ENCODE measurements around the gene DNAH17.

DNAH17 gene

GRCh38 chr17:78493853-78494695 lies 83.1 kb downstream of the DNAH17 start:
- no peak for DNase-seq
- in situ Hi-C loops (cut with HindIII; ENCODE audit: low pct_ligation_motif_present, low pct_unique_long_range_greater_than_20kb, low sequenced_read_pairs): loop anchor here (25.0 kb wide), 1 partner anchor 218 kb away; no protein-coding TSS in a partner anchor

DNA sequence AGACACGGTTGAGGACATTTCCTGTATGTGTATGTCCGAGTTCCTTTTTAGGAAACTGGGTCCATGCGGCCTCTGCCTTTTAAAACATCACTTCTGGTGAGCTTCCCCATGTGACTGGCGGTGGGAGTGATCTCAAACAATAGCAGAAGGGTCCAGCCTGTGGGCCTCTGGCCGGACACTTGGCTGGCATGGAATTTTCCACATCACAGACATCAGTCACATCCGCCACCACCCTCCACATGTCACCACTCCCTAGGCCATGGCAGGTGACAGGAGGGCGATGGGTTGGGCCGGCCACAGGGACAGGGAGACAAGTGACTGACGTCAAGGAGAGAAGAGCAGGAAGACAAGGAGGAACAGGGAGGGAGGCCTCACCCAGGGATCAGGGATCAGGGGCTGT lies 83.7 kb downstream of the DNAH17 start:
- in situ Hi-C loops (cut with HindIII; ENCODE audit: low pct_ligation_motif_present, low pct_unique_long_range_greater_than_20kb, low sequenced_read_pairs): loop anchor here (25.0 kb wide), 1 partner anchor 219 kb away; no protein-coding TSS in a partner anchor
- no peak for DNase-seq

DNA sequence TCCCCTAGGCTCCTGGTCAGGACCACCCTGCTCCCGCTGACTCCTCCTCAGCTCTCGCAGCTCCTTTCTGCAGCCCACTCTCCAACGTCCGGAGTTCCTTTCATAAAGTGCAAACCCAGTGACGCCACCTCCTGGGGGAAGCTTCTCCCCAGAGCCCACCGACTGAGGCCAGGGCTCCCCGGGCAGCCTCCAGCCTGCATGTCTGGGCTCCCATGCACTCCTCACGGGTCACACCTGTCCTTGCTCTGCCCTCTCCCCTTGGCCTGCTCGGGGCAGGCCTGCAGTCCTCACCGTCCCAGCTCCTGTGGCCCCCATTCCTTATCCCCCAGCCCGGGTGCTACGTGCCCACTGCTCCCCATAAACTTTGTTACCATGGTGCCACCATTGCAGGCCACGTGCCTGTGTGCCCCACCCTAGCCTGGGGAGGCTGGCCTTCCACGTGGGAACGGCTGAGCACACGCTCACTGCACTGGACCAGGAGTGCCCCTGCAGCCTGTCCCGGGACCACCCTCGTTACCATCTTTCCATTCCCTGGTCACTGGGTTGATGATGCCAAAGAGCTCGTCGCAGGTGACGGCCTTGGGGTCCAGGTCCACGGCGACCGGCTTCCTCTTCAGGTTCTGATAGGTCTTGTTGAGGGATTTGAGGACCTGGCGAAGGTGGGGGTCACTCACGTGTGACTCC lies 84.9 kb downstream of the DNAH17 start:
- in situ Hi-C loops (cut with HindIII; ENCODE audit: low pct_ligation_motif_present, low pct_unique_long_range_greater_than_20kb, low sequenced_read_pairs): loop anchor here (25.0 kb wide), 1 partner anchor 220 kb away; no protein-coding TSS in a partner anchor

DNA sequence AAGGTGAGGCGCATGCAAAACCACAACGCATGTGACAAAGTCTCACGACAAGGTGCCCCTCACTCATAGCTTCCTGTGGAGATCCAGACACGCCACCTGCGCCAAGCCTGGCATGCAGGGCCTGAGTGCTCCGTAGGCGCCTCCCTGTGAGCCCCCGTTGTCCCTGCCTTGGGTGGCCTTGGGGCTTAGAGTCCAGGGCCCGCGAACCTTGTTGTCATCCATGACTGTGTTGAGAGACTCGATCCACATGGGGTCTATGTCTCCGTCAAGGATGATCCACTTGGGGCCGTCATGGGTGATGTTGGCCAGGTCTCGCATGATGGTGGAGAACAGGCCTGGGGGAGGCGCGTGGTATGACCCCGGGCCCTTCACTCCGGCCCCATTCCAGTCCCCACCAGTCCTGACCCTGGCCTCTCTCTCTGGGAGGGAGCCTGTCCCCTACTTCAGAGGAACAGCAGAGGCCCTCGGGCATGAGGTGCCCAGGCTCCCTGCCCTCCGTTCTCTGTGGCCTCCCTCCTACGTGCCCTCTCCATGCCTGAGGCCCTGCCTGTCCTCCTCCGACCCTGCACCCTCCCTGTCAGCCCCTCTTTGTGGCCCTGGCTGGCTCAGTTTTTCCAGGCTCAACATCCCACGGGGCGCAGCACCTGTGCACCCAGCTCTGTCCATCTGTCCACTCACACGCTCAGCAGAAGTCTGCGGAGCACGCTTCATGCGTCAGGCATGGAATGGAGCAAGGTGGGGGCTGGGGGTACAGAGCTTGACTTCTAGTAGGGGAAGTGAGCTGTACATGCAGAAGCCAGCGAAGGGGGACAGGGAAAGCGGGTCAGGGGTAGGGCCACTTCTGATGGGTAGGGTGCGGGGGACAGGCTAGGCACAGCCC lies 85.7 kb downstream of the DNAH17 start:
- in situ Hi-C loops (cut with HindIII; ENCODE audit: low pct_ligation_motif_present, low pct_unique_long_range_greater_than_20kb, low sequenced_read_pairs): loop anchor here (25.0 kb wide), 1 partner anchor 221 kb away; no protein-coding TSS in a partner anchor
- DNase-seq: no peak

More for the DNA sequence above, 84.9 kb downstream of the DNAH17 start:
- no peak for DNase-seq

GRCh38 chr17:78490673-78491072 lies 86.5 kb downstream of the DNAH17 start:
- DNase-seq: no peak
- in situ Hi-C loops (cut with HindIII; ENCODE audit: low pct_ligation_motif_present, low pct_unique_long_range_greater_than_20kb, low sequenced_read_pairs): loop anchor here (25.0 kb wide), 1 partner anchor 222 kb away; no protein-coding TSS in a partner anchor

DNA sequence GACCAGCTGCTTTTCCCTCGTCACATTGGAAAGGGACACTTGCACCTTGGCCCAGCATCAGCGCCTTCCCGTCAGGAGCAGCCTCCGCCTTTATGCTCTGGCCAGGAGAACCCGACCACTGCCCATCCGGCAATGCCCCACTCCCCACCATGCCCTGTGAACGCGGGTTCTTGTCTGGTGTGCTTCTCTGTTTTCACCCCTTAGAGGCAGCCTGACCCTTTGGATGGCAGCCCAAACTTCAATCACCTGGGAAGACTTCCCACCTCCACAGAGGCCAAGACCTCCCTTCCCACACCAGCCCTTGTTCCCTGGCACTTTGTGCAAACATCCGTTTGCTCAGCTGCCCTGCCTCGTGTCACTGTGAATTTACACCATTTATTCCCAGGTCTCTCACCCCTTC lies 87.0 kb downstream of the DNAH17 start:
- in situ Hi-C loops (cut with HindIII; ENCODE audit: low pct_ligation_motif_present, low pct_unique_long_range_greater_than_20kb, low sequenced_read_pairs): loop anchor here (25.0 kb wide), 1 partner anchor 222 kb away; no protein-coding TSS in a partner anchor
- DNase-seq: no peak

DNA sequence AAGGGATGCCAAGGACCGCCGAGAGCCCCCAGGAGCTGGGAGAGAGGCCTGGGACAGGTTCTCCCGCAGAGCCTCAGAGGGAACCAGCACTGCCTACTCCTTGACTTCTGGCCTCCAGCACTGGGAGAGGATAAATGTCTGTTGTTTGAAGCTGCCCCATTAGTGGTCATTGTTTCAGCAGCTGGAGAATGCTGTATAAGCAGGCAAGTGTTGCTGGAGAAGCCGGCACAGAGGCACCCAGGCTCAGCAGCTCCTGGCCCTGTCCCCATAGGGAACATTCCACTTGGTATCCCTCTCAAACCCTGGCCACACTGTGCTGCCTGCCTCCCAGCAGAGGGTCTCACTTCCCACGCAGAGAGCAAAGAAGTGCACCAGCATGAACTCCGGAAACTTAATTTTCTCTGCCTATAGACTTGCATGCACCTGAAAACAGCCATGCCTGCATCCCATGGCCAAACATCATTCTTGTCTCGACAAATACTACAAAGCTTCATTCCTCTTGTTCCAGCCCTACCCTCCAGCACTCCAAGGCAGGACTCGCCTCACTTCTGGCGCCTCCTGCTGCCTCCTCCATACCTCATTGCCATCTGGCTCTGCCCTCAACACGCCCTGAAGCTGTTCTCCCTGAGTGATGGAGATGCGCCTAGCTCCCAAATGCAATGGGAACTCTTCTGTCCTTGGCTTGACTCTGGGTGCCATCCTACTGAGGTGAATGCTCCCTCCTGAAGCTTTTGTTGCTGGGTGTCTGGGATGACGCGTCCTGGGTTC lies 88.1 kb downstream of the DNAH17 start:
- DNase-seq: no peak
- in situ Hi-C loops (cut with HindIII; ENCODE audit: low pct_ligation_motif_present, low pct_unique_long_range_greater_than_20kb, low sequenced_read_pairs): loop anchor here (25.0 kb wide), 1 partner anchor 223 kb away; no protein-coding TSS in a partner anchor

DNA sequence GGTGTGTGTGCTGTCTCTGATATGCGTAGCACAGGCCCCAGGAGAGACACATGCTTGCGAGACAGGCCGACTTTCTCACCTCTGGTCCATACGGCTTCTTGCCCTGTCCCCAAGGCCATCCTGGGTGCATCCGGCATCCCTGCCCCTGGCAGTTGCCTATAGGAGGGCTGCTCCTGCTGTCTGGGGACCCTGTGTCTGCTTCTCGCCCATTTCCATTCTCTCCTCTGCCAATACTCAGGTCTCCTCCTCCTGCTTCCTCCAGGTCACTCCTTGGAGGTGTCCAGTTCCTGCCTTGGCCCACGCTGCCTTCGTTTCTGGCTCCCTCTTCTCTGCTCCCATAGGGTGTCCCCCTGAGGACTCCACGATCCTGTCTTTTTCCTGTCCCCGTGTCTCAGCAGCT lies 89.0 kb downstream of the DNAH17 start:
- in situ Hi-C loops (cut with HindIII; ENCODE audit: low pct_ligation_motif_present, low pct_unique_long_range_greater_than_20kb, low sequenced_read_pairs): loop anchor here (25.0 kb wide), 1 partner anchor 224 kb away; no protein-coding TSS in a partner anchor
- no peak for DNase-seq

- DNase-seq: no peak
- in situ Hi-C loops (cut with HindIII; ENCODE audit: low pct_ligation_motif_present, low pct_unique_long_range_greater_than_20kb, low sequenced_read_pairs): loop anchor here (25.0 kb wide), 1 partner anchor 225 kb away; no protein-coding TSS in a partner anchor
Observed at GRCh38 chr17:78486946-78487680, 90.1 kb downstream of the DNAH17 start.

- no peak for DNase-seq
- in situ Hi-C loops (cut with HindIII; ENCODE audit: low pct_ligation_motif_present, low pct_unique_long_range_greater_than_20kb, low sequenced_read_pairs): loop anchor here (25.0 kb wide), 1 partner anchor 226 kb away; no protein-coding TSS in a partner anchor
Observed at GRCh38 chr17:78486228-78486802, 90.9 kb downstream of the DNAH17 start.

GRCh38 chr17:78485290-78486168 lies 91.7 kb downstream of the DNAH17 start:
- DNase-seq: no peak
- in situ Hi-C loops (cut with HindIII; ENCODE audit: low pct_ligation_motif_present, low pct_unique_long_range_greater_than_20kb, low sequenced_read_pairs): loop anchor here (25.0 kb wide), 1 partner anchor 227 kb away; no protein-coding TSS in a partner anchor

GRCh38 chr17:78484271-78485246 lies 92.6 kb downstream of the DNAH17 start:
- no peak for DNase-seq
- in situ Hi-C loops (cut with HindIII; ENCODE audit: low pct_ligation_motif_present, low pct_unique_long_range_greater_than_20kb, low sequenced_read_pairs): loop anchor here (25.0 kb wide), 1 partner anchor 228 kb away; no protein-coding TSS in a partner anchor

GRCh38 chr17:78479369-78479768 lies 97.8 kb downstream of the DNAH17 start:
- in situ Hi-C loops (cut with HindIII; ENCODE audit: low pct_ligation_motif_present, low pct_unique_long_range_greater_than_20kb, low sequenced_read_pairs): loop anchor here (25.0 kb wide), 1 partner anchor 233 kb away; no protein-coding TSS in a partner anchor
- DNase-seq: no peak

DNA sequence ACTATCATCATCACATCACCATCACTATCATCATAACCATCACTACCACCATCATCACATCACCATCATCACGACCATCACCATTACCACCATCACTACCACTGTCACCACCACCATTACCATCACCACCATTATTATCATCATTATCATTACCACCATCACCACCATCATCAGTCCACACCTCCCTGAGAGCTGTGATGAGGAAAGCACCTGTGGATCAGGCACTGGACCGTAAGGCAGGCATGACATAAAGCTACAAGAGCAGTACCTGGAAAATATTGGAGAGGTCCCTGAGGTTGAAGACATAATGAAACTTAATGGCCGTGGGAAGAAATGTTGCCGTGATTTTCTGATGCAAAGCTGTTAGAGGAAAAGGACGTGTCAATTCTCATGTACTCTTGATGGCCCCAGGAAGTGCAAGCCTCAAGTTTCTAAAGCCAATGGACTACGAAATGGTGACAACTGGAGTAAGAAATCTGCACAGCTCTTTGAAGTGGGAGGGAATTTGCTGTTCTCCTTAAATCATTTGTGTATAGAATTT lies 98.4 kb downstream of the DNAH17 start:
- in situ Hi-C loops (cut with HindIII; ENCODE audit: low pct_ligation_motif_present, low pct_unique_long_range_greater_than_20kb, low sequenced_read_pairs): loop anchor here (25.0 kb wide), 1 partner anchor 233 kb away; no protein-coding TSS in a partner anchor
- DNase-seq: no peak

All from ACHN (cell line).